Neural cell (in vitro differentiated cells): ENCODE results near the gene STX17. TPM values are rescaled to one million over a fixed set of nuclear protein-coding genes. Genes with fewer than 3 reads are reported as not detected.

Experiments
- H2AFZ ChIP-seq: fragments of 200-600, 300-800 bp; sonication (generic), shearing (Covaris generic); 2 replicates; pipeline ENCODE4 v1.6.0; 2014; ENCODE audit warnings: low read depth, mild to moderate bottlenecking, antibody characterized with exemption, low read length, moderate library complexity
- H3F3A ChIP-seq: fragments of 200-600 bp; shearing (Covaris generic); 2 replicates; pipeline ENCODE4 v1.6.1; 2016; ENCODE audit warnings: mild to moderate bottlenecking, moderate library complexity, mixed read lengths, antibody characterized with exemption, low read length; ENCODE audit not compliant: insufficient read depth, poor library complexity, severe bottlenecking
- H3K27ac ChIP-seq: fragments of 200-600, 300-800 bp; sonication (generic), shearing (Covaris generic); 2 replicates; pipeline ENCODE4 v1.5.1; 2014; ENCODE audit warnings: mild to moderate bottlenecking, low read length, moderate library complexity
- H3K27me3 ChIP-seq: fragments of 300-800, 200-600 bp; sonication (generic), shearing (Covaris generic); 2 replicates; pipeline ENCODE4 v1.6.0; 2014; ENCODE audit warnings: mild to moderate bottlenecking, low read depth, low read length, moderate library complexity; ENCODE audit not compliant: insufficient read depth
- H3K36me3 ChIP-seq: fragments of 300-800, 200-600 bp; sonication (generic), shearing (Covaris generic); 2 replicates; pipeline ENCODE4 v1.5.1; 2014; ENCODE audit warnings: mild to moderate bottlenecking, antibody characterized with exemption, low read length, moderate library complexity; ENCODE audit not compliant: insufficient read depth
- H3K4me2 ChIP-seq: fragments of 300-800, 200-600 bp; sonication (generic), shearing (Covaris generic); 2 replicates; pipeline ENCODE4 v1.6.0; 2014; ENCODE audit warnings: mild to moderate bottlenecking, low read length
- H3K4me3 ChIP-seq: fragments of 300-800, 200-600 bp; sonication (generic), shearing (Covaris generic); 2 replicates; pipeline ENCODE4 v1.5.1; 2014; ENCODE audit warnings: mild to moderate bottlenecking, low read length, moderate library complexity
- H3K79me2 ChIP-seq: fragments of 200-600 bp; shearing (Covaris generic); replicated peaks from 2 replicates; pipeline ENCODE4 v1.6.0; 2014; ENCODE audit warnings: mild to moderate bottlenecking, low read length, moderate library complexity; ENCODE audit not compliant: insufficient read depth
- H3K9ac ChIP-seq: fragments of 300-800, 200-600 bp; sonication (generic), shearing (Covaris generic); 2 replicates; pipeline ENCODE4 v1.6.1; 2016; ENCODE audit warnings: mild to moderate bottlenecking, low read length, mixed read lengths
- H3K9me2 ChIP-seq: fragments of 200-600 bp; shearing (Covaris generic); 2 replicates; pipeline ENCODE4 v1.6.1; 2016; ENCODE audit warnings: mild to moderate bottlenecking, low read length, mixed read lengths; ENCODE audit not compliant: insufficient read depth
- H3K9me3 ChIP-seq: fragments of 200-600, 300-800 bp; sonication (generic), shearing (Covaris generic); 2 replicates; pipeline ENCODE4 v1.6.1; 2016; ENCODE audit warnings: mild to moderate bottlenecking, mixed run types, low read length, moderate library complexity, mixed read lengths
- H4K20me1 ChIP-seq: fragments of 200-600 bp; shearing (Covaris generic); 2 replicates; pipeline ENCODE4 v1.6.1; 2016; ENCODE audit warnings: mild to moderate bottlenecking, mixed run types; ENCODE audit not compliant: insufficient read depth
- CTCF ChIP-seq: fragments of 450-650 bp; IDR thresholded peaks from 2 replicates; pipeline ENCODE4 v1.5.1; 2014; ENCODE audit warnings: antibody characterized with exemption, mild to moderate bottlenecking, moderate library complexity; ENCODE audit not compliant: poor library complexity, severe bottlenecking
- EP300 ChIP-seq: fragments of 450-650 bp; conservative IDR thresholded peaks from 2 replicates; pipeline ENCODE4 v1.6.1; 2014; ENCODE audit warnings: antibody characterized with exemption, mild to moderate bottlenecking, moderate library complexity; ENCODE audit not compliant: poor library complexity, severe bottlenecking
- EZH2 ChIP-seq: fragments of 200-600, 300-800 bp; shearing (Covaris generic), sonication (generic); IDR thresholded peaks from 2 replicates; pipeline ENCODE4 v1.6.1; 2014; ENCODE audit warnings: antibody characterized with exemption, low read length, borderline replicate concordance, mild to moderate bottlenecking; ENCODE audit not compliant: insufficient read depth, poor library complexity, severe bottlenecking
- MXI1 ChIP-seq: fragments of 450-650 bp; conservative IDR thresholded peaks from 2 replicates; pipeline ENCODE4 v1.6.1; 2014; ENCODE audit warnings: antibody characterized with exemption, mild to moderate bottlenecking; ENCODE audit not compliant: poor library complexity, severe bottlenecking
- POLR2AphosphoS5 ChIP-seq: IDR thresholded peaks from 2 replicates; pipeline ENCODE4 v1.6.1; 2012
- RAD21 ChIP-seq: fragments of 450-650 bp; conservative IDR thresholded peaks from 2 replicates; pipeline ENCODE4 v1.6.1; 2014; ENCODE audit warnings: antibody characterized with exemption, mild to moderate bottlenecking, moderate library complexity
- SMC3 ChIP-seq: fragments of 450-650 bp; conservative IDR thresholded peaks from 2 replicates; pipeline ENCODE4 v1.6.1; 2014; ENCODE audit warnings: antibody characterized with exemption, mild to moderate bottlenecking, moderate library complexity; ENCODE audit not compliant: poor library complexity
- TAF1 ChIP-seq: IDR thresholded peaks from 2 replicates; pipeline ENCODE4 v1.6.1; 2012; ENCODE audit warnings: low read depth
- polyA plus RNA-seq: library from polyadenylated mRNA; depleted of rRNA; stranded (reverse); fragments of >200 nt; gene quantifications from 2 replicates; pipeline ENCODE4 v1.2.3, GENCODE V29; 2014
- TF ChIP-seq, protein P1 (sequence below): IDR thresholded peaks from 2 replicates; pipeline ENCODE4 v1.6.1; 2012; ENCODE audit warnings: borderline replicate concordance

Gene STX17
- polyA plus RNA-seq, 1 donor from 2014 or later, result 3.3 TPM

DNA sequence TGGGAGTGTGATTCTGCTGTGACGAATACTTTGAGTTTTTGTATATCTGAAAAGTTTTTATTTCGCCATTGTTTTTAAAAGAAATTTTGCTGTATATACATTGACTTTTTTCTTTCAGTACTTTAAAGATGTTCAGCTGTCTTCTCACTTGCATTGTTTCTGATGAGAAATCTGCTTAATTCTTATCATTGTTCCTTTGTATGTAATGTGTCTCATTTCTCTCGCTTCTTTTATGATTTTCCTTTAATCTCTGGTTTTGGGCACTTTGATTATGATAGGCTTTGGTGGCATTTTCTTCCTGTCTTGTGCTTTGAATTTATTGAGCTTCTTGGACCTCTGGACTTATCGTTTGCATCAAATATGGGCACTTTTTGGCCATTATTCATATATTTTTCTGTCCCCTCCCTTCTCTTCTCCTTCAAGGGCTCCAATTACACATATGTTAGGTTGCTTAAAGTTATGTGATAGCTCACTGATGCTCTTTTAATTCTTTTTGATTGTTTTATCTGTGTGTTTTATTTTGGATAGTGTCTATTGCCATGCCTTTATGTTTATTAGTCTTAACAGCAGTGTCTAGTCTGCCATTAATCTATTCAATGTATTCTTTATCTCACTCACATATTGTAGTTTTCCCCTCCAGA is 30.6 kb downstream of the STX17 start:
- no peak overlapping the region for H3K4me2 ChIP-seq
- TF ChIP-seq, protein P1, sequence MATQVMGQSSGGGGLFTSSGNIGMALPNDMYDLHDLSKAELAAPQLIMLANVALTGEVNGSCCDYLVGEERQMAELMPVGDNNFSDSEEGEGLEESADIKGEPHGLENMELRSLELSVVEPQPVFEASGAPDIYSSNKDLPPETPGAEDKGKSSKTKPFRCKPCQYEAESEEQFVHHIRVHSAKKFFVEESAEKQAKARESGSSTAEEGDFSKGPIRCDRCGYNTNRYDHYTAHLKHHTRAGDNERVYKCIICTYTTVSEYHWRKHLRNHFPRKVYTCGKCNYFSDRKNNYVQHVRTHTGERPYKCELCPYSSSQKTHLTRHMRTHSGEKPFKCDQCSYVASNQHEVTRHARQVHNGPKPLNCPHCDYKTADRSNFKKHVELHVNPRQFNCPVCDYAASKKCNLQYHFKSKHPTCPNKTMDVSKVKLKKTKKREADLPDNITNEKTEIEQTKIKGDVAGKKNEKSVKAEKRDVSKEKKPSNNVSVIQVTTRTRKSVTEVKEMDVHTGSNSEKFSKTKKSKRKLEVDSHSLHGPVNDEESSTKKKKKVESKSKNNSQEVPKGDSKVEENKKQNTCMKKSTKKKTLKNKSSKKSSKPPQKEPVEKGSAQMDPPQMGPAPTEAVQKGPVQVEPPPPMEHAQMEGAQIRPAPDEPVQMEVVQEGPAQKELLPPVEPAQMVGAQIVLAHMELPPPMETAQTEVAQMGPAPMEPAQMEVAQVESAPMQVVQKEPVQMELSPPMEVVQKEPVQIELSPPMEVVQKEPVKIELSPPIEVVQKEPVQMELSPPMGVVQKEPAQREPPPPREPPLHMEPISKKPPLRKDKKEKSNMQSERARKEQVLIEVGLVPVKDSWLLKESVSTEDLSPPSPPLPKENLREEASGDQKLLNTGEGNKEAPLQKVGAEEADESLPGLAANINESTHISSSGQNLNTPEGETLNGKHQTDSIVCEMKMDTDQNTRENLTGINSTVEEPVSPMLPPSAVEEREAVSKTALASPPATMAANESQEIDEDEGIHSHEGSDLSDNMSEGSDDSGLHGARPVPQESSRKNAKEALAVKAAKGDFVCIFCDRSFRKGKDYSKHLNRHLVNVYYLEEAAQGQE, result no peak
- TF ChIP-seq RAD21 (no peak), EP300 (no peak), POLR2AphosphoS5 (no peak), EZH2 (no peak), SMC3 (no peak), CTCF (no peak), TAF1 (no peak), MXI1 (no peak)
- no peak overlapping the region for H2AFZ ChIP-seq
- no peaks in the 10 kb centered on the region for H4K20me1 ChIP-seq
- H3K9ac ChIP-seq, result no peak overlapping the region
- H3K27ac ChIP-seq, result no peak overlapping the region
- H3F3A ChIP-seq, result no peaks in the 10 kb centered on the region
- H3K9me2 ChIP-seq, result no peaks in the 10 kb centered on the region
- no peaks in the 10 kb centered on the region for H3K27me3 ChIP-seq
- H3K79me2 ChIP-seq, result no peaks in the 10 kb centered on the region
- H3K36me3 ChIP-seq, result no peaks in the 10 kb centered on the region
- H3K4me3 ChIP-seq, result no peak overlapping the region
- H3K9me3 ChIP-seq, result no peaks in the 10 kb centered on the region

GRCh38 chr9:99947395-99947794 is 40.9 kb downstream of the STX17 start:
- Histone ChIP-seq H4K20me1 (no peaks in the 10 kb centered on the region), H3K4me3 (no peak overlapping the region), H3K9me3 (no peaks in the 10 kb centered on the region), H3K4me2 (no peak overlapping the region), H3K79me2 (no peaks in the 10 kb centered on the region), H3K36me3 (no peaks in the 10 kb centered on the region), H3K9ac (no peak overlapping the region), H3F3A (no peaks in the 10 kb centered on the region), H3K9me2 (no peaks in the 10 kb centered on the region), H3K27me3 (no peaks in the 10 kb centered on the region), H2AFZ (no peak overlapping the region), H3K27ac (no peak overlapping the region)
- TF ChIP-seq SMC3, result no peak
- TF ChIP-seq CTCF, result peak; percentile 28
